GM19043 (cell line): ENCODE measurements around the gene DEXI.
"Not testable (repeated sequence)": the region's sequence is repeated elsewhere in the genome, so short reads cannot be mapped to it uniquely, and the experiment has no call there.

ENCODE experiments used
- ATAC-seq: cut with Tn5 transposase; IDR thresholded peaks from one replicate; pipeline ENCODE4 v1.9.1; 2021; ENCODE audit warnings: low read depth; ENCODE audit not compliant: unreplicated experiment

Gene DEXI

DNA sequence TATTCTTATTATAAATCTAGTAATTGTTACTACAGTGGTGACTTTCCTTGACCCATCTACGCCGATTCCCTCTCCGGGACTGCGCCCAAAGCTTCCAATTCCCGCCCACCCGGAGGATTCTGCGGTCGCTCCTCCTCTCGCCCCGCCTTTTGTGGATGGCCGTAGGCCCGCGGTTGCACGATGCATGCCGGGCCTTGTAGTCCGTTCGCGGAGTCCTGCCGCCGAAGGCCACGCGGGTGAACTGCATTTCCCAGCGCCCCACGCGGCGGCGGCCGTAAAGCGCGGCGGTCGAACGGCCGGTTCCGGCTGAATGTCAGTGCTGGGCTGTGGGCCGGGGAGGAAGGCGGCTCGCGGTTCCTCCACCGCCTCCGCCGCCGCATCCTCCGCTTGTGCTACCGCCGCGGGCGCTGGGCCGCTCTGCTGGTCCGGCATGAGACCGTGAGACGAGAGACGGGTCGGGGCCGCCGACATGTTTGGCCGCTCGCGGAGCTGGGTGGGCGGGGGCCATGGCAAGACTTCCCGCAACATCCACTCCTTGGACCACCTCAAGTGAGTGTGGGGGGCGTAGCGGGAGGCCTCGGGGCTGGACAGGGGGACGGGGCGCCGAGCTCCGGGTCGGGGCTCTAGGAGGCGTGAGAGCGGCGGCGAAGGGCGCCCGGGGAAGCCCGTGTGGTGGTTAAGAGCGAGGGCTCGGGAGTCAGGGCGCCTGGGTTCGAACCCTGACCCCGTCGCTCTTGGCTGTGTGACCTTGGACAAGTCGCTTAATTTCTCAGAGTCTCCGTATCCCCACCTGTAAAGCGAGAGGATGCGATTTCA, 2.2 kb upstream of the DEXI start, which contains the start of gene CLEC16A:
TSS of gene CLEC16A (plus strand) at position 316 of the 816 bp plus-strand sequence. CDS start at position 470, 154 bp downstream.
- ATAC-seq: peak; percentile 69

DNA sequence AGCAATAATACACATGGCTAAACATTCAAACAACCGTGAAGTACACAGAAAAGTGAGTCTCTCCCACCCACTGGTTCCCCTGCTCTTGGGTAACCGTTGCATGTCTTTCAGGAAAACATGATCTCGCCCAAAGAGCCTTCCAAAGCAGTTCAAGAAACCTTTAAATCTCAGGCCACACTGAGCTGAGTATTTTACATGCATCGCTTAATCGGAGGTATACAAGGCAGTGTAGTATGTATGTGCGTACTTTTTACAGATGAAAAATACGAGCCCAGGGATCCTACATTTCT, 741 bp upstream of the DEXI start:
- no peak for ATAC-seq

DNA sequence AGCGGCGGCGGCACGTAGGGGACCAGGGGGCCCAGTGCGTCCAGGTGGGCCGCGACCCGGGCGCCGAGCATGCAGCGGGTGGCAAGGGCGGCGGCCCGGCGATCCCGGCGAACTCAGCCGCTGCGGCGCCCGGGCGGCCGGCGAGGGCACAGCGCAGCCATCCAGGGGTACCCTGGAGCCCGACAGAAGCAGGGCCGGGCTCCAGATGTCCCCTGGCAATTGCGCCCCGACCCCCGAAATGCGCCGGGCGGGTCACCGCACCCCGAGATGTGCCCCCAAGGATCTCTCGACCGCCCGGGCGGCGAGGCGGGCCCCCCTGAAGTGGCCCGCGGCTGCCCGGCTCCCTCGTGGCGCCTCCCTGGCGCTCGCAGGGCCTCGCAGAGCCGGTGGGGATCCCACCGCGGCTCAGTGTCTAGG, 325 bp downstream of the DEXI start:
- ATAC-seq: not testable (repeated sequence)

DNA sequence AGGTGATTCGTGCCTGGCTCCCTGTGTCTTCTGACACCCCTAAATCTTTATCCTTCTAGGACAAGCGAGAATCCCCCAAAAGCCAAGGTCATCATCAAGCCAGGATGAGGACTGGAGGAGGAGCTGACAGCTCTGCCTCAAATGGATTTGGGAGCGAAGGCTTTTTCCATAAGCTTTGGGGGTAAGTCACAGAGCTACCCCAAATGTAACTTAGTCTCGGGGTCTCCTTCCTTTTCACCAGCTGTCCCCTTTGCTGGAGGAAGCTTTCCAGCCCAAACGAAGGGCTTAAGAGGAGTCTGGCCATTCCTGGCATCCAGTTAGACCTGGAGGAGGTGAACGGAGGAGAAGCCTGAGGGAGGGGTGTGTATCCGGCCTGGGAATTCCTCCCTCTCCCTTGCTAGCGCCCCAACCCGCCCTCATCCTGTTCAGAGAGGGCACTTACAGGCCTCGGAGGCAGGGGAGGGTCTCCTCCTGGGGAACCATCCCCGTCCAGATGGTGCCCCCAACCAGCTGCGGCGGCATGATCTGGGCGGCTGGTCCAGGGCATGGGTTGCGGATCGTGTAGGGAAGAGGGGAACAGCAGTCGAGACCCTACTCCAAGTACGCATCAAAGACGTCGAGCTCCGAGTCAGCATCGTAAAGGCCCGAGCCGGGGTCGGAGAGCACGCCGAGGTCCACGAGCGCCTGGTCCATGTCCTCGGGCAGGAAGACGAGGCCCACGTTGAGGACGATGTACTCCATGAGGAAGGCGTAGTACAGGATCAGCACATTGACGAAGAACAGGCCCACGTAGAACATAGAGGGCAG, 938 bp downstream of the DEXI start:
- ATAC-seq: no peak

DNA sequence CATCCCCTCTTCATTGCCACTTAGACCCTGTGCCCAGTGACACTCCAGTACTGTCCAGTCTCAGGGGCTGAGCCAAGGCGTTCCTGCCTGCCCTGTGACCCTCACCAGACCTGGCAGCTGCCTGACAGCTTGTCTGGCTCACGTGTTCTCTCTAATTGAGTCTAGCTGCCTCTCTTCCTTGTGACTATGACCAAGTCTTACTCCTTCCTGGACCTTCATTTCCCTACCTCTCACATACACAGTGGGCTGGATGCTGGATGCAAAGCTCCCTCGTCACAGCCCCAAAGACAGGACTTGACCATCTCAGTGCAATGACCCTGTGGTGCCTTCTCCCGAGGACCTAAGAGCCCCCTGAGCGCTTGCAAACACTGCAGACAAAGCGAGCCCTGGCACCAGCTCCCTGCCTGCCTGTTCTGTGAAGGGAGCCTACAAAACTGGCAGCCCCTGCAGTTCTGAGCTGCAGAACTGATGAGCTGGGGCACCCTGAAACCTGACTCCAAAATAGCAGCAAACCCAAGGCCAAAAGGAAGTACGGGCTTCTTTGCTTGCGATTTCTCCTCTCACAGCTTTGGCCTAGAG, 1.7 kb downstream of the DEXI start:
- no peak for ATAC-seq

DNA sequence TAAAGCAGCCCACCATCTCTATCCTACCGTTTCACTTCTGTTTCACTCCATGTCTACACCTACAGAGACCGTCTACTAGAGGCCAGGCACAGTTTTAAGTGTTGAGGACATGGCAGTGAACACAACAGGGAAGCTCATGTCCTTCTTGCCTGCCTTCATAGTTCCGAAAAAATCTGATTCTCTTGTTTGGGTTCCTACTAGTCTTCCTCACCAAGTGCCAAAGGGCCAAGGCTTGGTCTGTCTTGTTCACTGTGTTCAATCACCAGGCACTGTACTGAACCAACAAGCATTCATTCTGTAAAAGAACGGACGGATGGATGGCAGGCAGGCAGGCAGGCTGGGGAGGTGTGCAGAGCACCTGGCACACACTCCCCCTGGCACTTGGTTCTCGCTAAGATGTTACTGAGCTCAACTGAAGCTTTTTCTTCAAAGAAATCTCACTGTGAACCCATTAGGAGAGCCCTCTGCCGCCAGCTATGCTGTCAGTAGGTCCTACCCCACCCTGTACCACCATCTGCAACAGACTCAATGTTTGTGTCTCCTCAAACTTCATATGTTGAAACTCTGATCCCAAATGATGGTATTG, 2.5 kb downstream of the DEXI start:
- ATAC-seq: no peak

DNA sequence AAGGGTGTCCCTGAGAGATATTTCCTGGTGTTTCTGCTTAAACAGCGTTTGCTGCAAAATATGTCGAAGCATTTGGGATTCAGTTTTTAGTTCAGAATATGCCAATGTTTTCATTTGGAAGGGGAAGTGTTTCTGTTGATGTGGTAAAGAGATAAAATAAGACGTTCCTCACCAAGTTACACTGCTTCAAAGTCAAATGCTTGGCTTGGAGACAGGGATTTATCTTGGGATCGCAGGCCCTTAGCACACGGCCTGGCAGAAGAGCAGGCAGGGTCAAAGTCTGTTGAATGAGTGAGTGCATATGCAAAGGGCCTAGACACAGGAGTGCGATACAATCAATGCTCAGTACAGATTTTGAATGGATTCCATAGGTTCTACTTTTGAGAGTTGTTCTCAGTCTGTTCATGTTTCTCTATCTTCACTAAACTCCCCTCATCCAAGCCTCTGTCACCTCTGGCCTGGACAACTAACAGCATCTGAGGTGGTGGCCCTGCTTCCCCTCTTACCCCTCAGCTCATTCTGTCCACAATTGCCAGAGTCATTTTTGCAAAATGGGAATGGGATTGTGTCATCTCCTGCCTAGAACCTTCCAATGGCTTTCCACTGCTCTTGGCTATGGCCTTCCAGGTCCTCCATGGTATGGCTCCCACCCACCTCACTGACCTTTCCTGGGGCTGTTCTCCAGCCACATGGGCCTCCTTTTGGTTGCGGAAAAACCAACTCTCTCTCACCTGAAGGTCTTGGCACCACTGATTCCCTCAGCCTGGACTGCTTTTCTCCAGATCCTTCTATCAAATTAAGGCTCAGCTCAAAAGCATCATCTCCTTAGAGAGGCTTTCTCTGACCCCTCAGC, 3.2 kb downstream of the DEXI start:
- ATAC-seq: no peak

DNA sequence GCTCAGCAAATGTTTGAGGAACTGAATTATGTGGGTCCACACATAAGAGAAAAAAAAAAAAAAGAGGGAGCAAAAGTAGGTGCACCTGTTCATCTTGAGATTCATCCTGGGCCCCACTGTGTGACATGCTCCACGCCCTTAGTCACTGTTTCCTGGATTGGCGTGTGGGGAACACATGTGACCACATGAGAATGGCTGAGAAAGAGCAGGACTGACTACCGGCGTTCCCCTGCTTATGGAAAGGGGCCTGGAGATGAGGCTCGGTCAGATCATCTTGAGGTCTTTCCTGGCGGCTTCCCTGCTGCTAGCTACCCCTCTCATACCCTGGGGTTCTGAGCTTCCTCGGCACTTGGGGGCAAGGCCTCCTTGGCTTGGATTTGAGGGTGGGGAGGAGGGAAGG, 3.9 kb downstream of the DEXI start:
- ATAC-seq: no peak

DNA sequence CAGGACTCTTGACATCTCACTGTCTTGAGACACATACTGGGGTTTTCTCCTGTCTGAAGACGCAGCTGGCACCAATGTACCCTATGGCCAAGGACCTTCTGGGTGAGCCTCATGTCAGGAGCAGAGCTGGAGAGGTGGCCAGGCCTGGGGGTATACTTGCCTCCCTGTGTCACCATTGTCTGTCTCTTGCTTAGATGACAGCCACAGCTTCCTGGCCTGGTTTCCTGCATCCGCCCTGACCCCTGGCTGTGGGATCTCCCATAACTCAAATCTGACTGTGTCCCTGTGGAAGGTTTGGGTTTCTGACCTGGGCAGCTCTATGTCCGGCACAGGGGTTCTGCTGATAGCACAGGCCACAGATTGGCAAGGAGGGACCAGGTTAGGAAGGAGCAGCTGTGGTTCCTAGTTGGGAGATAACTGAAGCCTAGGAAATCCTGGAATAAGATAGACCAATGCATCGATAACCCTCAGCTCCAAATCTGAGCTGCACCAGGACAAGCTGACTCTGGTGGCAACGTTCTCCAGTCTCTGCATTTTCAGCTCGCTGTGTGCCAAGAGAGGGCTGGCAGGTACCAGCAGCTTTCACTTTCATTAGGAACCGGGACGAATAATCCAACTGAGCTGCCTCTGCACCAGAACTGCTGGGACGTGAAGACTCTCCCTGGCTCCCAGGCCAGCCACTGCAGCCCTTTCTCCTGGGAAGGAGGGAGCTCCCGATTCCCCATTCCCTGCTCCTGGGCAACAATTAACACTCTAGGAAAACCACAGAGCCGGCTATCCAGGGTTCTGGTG, 5.0 kb downstream of the DEXI start:
- no peak for ATAC-seq

DNA sequence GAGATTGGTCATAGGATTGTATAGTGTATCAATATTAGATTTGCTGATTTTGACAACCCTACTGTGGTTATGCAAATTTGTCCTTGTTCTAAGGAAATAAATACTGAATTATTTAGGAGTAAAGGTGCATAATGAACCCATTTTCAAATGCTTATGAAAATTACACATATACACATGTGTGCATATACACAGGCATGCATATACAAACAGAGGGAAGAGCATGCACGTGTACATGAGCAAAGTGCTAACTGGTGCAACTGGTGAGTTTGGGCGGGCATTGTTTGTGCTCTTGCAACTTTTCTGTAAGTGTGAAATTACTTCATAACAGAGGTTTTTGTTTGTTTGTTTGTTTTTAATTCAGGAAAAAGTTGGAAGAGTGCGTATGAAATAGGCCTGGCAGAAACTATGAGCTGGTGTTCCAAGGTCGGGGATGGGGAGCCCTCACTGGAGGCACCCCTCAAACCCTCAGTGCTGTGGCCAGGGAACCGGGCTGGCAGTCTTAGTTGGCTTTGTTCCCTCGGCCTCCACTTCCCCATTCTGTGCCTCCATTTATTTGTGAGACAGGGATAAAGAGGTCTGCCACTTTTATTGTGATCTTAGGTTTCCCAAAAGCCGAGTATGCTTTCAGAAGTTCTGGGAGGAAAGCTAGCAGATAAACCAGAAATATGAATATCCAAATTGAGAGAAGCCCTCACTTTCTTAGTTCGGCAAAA, 5.8 kb downstream of the DEXI start:
- no peak for ATAC-seq

DNA sequence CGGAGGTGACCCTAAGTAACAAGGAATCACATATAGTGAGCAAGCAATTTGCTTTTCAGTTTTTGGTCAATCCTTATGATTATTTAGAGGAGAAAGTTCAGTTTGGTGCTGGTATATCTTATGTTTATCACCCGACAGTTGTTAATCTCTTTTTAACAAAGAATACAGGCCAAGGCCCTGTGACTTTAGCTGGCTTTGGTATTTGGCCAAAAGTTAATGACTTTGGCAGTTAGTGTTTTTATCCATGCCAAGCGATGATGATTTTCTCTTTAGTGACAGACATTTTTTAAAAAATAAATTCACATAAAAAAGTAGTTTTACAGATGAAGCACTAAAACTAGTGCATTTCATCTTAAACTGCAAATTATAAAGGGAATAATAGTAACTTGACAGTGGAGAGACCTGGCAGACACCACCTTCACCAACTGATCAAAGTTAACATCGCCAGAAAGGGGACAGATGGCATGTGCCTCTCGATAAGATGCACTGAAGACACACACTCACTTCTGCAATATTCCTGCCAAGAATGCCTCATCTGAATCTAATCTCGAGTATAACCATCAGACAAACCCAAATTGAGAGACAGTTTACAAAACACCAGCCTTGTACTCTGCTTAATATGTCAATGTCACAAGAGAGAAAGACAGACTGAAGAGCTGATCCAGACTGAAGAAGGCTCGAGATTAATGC, 6.9 kb downstream of the DEXI start:
- no peak for ATAC-seq

DNA sequence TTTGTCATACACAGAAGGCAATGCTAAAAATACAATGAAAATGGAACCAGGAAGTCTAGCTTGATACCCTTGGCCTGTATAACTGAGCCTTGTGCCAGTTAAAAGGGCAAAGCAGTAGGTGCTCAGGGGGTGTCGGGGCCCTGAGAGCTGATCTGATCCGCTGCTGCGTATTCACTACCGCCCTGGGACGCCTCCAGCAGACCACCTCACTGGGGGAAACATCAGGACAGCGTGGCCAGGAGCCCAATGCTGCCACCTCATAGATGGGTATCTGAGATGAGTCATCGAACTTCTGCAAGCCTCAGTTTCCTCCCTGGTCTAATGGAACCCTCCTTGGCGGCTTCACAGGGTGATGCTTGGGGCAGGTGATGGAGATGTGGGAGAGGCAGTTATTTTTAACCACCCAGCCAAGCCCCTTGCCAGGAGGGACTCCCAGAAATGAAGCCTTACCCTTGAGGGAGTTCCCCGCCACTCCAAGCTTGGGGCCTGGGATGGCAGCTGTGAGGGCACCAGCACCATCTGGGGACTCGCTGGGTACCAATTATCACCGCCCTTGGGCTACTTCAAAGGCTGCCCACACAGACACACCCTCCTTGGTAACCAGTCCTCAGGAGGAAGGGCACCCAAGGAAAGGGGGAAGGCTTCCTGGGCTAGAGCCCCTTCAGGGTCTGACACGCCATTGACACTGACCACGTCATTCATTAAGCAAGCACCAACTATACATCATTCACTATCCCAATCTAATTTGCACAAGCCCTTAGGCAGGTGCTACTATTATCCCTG, 7.8 kb downstream of the DEXI start:
- no peak for ATAC-seq

DNA sequence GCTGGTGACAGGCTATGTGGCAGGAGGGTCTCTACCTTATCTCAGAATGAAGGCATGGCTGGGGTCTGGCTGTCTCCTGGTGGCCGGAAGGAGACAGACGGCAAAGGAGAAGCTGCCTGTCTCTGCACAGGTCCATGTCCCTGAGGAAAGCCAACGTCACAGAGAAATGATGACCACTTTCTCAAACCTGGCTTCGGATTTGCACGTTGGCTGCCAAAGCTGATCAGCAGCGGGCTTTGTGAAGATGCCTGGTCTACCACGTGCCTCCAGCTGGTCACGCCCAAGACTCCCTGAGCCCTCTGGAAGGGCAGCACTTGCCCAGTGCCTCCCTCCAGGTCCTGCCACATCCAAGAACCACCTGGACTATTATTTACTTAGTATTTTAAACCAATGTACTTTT, 8.4 kb downstream of the DEXI start:
- ATAC-seq: no peak

DNA sequence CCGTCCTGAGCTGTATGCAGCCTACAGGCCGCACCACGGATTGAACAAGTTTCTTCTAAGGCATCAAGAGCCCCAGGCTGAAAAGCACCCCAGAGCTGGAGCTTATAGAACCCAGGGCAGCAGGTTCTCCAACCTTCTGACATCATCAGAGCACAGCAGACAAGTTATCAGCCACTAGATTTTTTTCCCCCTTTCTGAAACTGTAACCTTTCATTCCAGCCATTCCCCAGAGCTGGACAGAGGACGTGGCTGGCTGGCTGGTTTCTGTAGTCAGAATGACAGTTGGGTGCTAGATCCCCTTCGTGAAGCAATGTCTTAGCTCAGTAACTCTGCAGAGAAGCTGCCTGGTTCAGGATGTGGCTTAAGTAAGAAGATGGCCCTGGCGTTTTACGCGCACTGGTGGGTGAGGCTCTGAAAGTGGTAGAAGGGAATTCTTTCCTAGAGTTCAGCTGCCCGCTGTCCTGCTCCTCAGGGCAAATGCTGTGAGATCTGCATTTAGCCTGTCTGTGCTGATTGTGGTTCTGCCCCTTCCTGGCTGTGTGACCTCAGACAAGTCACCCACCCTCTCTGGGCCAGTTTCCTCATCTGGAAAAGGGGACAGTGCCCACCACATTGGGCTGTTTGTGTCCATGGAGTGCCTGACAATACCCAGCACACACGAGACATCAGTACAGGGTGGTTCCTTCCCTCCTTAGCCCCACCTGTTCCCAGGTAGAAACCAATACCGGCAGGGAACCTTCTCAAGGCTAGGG, 9.1 kb downstream of the DEXI start:
- no peak for ATAC-seq

DNA sequence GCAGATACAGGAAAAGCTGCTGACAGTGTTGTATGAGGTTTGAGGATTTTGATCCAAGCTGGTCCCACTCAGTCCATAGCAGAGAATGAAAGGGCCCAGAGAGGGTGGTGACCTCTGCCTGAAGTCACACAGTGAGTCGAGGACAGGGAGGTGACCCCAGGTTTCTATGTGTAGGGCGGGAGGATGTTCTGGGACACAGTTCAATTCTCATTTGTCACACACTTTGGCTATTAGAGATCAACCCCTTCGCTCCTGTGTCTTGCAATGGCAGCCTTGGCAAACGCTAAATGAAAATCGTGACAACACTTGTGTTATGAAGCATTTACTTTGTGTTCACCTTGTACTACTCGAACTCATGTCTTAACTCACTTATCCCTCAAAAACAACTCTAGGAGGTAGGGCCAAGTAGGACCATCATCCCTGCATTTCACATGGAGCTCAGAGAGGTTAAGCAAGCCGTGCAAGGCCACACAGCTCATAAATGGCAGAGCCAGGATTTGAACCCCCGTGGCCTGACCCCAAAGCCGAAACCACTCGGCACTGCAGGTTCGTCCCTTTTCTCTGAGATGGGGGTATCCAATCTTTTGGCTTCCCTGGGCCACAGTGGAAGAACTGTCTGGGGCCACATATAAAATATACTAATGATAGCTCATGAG, 10.2 kb downstream of the DEXI start:
- ATAC-seq: no peak

DNA sequence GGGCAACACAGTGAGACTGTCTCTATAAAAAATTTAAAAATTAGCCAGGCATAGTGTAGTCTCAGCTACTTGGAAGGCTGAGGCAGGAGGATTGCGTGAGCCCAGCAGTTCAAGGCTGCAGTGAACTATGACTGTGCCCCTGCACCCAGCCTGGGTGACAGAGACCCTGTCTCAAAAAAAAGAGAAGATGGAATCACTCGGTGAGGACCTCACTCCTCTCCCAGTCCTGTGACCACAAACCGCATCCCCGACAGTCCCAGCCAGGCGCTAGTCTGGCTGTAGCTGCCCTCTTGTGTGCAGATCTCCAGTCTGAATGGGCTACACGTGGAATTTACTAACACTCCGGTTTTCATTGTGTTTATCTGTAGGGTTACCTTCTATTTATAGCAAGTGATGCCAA, 11.1 kb downstream of the DEXI start:
- ATAC-seq: no peak

DNA sequence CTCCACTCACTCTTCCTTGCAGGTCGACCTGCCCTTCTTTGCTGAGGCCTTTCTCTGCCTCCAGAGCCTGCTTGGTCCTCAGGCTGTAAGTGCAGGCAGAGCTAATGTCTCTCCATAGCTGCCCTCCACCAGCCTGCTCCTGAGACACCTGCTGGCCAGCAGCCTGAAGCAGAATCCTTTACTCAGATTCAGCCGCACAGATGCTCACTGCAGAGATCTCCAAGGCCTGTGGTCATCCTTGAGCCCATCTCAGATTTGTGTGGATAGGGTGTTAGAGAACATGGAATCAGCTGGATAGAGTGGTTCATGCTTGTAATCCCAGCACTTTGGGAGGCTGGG, 11.5 kb downstream of the DEXI start:
- ATAC-seq: no peak
